ENCODE results near the gene HLA-G.
A peak's percentile ranks its signal among the peaks of the same experiment; 100 is the strongest.
"Not testable (repeated sequence)": the region's sequence is repeated elsewhere in the genome, so short reads cannot be mapped to it uniquely, and the experiment has no call there.

The HLA-G gene

DNA sequence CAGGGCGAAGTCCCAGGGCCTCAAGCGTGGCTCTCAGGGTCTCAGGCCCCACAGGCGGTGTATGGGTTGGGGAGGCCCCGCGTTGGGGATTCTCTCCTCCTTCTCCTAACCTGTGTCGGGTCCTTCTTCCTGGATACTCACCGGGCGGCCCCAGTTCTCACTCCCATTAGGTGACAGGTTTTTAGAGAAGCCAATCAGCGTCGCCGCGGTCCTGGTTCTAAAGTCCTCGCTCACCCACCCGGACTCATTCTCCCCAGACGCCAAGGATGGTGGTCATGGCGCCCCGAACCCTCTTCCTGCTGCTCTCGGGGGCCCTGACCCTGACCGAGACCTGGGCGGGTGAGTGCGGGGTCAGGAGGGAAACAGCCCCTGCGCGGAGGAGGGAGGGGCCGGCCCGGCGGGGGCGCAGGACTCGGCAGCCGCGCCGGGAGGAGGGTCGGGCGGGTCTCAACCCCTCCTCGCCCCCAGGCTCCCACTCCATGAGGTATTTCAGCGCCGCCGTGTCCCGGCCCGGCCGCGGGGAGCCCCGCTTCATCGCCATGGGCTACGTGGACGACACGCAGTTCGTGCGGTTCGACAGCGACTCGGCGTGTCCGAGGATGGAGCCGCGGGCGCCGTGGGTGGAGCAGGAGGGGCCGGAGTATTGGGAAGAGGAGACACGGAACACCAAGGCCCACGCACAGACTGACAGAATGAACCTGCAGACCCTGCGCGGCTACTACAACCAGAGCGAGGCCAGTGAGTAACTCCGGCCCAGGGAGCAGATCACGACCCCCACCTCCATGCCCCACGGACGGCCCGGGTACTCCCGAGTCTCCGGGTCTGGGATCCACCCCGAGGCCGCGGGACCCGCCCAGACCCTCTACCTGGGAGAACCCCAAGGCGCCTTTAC, at the start of gene HLA-G:
Gene HLA-G (plus strand): TSS at position 247 of the 892 bp plus-strand sequence. CDS start 20 bp downstream, at position 267.
- DNase-seq, result no peak

DNA sequence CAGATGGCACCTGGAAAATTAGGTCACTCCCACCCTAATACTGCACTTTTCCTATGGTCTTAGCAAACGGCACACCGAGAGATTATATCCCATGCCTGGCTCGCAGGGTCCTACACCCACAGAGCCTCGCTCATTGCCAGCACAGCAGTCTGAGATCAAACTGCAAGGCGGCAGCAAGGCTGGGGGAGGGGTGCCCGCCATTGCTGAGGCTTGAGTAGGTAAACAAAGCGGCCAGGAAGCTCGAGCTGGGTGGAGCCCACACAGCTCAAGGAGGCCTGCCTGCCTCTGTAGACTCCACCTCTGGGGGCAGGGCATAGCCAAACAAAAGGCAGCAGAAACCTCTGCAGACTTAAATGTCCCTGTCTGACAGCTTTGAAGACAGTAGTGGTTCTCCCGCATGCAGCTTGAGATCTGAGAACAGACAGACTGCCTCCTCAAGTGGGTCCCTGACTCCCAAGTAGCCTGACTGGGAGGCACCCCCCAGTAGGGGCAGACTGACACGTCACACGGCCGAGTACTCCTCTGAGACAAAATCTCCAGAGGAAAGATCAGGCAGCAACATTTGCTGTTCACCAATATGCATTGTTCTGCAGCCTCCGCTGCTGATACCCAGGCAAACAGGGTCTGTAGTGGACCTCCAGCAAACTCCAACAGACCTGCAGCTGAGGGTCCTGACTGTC, 47.5 kb upstream of the HLA-G start:
- DNase-seq, result not testable (repeated sequence)

DNA sequence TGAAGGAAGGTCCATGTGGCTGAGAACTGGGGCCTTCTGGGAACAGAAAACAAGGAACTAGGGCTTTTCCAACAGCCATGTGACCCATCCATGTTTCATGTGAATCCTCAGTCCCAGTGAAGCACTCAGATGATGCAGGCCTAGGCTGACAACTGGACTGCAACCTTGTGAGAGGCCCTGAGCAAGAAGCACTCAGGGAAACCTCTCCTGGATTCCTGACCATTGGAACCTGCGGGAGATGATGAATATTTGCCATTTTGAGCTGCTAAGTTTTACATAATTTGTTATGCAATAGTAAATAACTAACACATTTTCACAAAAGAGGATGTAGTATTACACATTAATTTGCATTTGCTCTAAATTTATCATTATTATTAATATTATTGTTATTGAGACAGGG, 38.4 kb upstream of the HLA-G start:
- DNase-seq, result no peak

DNA sequence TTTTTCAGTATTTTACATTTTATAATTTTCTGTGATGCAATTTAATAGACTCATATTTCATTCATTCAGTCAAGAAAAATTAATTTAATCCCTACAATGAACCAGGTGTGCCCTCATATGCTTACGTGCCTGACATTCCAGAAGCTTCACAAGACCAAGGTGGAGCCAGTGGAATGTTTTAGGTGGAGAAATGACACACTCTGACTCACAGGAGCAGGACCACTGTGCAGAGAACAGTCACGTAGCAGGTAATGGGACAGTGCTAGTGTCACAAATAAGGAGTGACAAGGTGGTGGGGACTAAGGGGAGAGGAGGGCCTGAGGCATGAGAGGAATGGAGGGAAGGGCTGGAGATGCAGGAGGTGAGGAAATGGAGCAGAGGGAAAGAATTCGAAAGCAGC, 37.0 kb upstream of the HLA-G start:
- no peak for DNase-seq

DNA sequence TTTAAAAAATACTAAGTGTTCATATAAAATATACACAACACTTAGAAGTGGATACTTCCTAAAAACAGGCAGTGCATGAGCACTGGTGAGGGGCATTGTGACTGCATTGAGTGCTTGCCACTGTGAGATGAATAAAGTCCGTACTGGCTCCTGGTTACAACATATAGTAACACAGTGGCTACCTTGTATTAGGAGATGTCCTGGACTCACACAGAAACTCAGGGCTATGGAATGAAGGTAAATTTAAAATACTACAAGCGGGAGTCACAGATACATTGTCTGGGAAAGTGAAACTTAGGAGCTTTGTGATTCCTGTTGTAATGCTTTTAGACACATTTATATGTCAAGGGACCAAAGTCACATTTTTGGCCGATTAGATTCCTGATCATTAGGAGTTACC, 36.5 kb upstream of the HLA-G start:
- DNase-seq, result no peak

DNA sequence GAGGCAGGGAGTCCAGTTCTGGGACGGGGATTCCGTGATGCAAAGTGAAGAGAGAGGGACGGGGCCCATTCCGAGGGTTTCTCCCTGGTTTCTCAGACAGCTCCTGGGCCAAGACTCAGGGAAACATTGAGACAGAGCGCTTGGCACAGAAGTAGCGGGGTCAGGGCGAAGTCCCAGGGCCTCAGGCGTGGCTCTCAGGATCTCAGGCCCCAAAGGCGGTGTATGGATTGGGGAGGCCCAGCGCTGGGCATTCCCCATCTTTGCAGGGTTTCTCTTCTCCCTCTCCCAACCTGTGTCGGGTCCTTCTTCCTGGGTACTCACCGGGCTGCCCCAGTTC, 35.9 kb upstream of the HLA-G start:
- no peak for DNase-seq

DNA sequence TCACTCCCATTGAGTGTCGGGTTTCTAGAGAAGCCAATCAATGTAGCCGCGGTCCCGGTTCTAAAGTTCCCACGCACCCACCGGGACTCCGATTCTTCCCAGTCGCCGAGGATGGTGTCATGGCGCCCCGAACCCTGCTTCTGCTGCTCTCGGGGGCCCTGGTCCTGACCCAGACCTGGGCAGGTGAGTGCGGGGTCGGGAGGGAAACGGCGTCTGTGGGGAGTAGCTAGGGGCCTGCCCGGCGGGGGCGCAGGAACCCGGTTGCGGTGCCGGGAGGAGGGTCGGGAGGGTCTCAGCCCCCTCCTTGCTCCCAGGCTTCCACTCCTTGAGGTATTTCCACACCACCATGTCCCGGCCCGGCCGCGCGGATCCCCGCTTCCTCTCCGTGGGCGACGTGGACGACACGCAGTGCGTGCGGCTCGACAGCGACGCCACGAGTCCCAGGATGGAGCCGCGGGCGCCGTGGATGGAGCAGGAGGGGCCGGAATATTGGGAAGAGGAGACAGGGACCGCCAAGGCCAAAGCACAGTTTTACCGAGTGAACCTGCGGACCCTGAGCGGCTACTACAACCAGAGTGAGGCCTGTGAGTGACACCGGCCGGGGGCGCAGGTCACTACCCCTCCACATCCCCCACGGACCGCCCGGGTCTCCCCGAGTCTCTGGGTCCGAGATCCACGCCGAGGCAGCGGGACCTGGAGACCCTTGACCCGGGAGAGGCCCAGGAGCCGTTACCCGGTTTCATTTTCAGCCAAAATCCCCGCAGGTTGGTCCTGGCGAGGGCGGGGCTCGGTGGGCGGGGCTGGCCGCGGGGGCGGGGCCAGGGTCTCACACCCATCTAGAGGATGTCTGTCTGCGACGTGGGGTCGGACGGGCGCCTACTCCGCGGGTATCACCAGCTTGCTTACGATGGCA, 35.2 kb upstream of the HLA-G start:
- peak; percentile 87 for DNase-seq

DNA sequence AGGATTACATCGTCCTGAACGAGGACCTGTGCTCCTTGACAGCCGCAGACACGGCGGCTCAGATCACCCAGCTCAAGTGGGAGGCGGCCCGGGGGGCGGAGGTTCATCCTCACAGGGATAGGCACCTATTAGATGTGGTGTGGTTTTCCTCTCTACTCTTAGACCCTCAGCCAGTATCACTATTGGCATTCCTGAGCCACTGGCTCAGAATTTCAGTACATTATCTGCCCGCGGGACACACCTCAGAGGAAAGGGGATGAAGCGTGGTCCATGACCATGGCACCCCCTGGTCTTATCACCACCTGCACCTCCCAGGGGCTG, 34.6 kb upstream of the HLA-G start:
- DNase-seq, result no peak

DNA sequence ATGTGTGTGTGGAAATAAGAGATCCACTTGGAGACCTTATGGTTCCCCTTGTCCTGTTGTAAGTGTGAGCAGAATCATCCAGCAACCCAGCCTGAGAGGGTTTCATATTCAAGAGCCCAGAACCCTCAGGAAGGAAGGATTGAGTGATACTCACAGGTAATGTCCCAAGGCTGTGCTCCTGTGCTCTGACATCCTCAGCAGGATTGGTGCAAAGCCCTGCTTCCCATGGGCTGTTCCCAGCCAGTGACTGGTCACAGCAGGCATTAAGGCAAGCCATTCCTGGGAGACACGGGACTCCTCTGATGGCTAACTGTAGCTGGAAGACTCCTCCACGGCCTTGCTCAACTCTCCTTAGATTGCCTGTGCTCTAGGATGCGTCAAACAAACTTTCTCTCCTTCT, 33.8 kb upstream of the HLA-G start:
- no peak for DNase-seq

DNA sequence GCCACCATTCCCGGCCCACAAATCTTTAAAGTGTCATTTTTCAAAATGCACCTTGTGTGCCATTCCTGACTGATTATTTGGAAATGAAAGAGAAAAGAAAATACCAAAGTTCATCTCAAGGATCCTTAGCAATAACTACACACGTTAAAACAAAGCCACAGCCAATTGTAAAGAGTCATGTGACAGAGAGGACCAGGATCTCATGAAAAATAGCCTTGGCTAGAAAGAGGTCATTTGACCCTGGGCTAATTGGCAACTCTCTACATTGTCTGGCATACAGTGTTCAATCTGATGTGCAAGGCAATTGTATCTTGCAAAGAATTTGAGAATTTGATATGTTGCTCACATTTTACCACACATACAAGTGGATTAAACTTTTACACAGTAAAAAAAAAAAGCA, 31.6 kb upstream of the HLA-G start:
- DNase-seq, result no peak

DNA sequence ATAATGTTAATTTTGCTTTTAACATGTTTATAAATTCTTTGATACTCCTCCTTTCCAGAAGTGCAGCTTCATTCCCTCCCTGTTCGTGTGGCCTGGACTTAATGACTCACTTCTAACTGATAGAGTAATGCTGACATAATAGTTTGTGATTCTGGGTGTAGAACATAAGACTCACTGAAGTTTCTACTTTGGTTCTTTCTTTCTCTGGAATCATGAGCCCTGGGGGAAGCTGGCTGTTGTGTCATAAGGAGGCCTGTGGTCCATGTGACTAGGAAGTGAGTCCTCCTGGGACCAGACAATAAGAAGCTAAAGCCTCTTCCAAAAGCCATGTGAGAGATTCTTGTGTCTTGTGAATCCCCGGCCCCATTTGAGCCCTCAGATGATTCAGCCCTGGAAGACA, 30.5 kb upstream of the HLA-G start:
- DNase-seq, result no peak

DNA sequence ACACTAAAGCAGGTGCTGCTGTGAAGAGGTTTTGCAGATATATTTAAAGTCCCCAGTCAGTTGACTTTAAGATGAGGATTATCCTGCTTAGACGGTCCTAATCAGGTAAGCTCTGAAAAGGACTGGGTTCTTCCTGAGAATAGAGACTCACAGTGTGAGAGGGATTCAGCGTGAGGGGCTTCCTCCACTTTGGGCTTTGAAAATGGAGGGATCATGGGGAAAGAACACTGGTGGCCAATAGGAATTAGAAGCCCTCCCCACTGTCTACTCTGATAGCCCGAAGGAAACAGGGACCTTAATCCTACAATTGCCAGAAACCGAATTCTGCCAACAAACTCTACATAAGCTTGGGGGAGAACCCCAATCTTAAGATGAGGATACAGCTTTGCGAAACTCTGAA, 29.7 kb upstream of the HLA-G start:
- DNase-seq, result no peak

DNA sequence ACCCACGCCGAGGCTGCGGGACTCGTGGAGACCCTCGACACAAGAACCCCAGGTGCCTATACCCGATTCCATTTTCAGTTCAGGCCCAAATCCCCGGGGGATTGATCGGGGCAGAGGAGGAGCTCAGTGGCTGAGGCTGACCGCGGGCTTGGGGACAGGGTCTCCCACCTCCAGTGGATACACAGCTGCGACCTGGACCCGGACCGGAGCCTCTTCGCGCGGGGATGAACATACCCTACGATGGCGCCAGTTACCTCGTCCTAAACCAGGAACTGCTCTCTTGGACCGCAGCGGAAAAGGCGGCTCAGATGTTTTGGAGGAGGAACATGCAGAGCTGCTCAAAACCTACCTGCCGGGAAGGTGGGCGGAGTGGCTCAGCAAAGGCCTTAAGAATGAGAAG, 27.4 kb upstream of the HLA-G start:
- no peak for DNase-seq

DNA sequence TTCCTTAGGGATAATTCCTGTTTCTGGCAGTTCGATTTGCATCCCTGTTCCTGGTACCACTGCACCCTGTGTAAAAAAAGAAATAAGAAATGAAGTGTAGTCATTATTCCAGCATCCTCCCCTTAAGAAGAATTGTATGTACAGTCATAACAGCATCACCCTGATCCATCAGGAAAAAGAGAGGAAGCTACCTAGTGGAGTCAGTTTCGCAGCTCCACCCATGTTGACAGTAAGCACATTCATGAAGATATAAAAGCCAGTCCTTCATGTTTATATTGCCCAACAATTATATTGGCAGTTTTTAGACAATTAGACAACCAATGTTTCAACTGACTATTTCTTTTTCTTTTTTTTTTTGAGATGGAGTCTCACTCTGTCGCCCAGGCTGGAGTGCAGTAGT, 21.2 kb upstream of the HLA-G start:
- no peak for DNase-seq

DNA sequence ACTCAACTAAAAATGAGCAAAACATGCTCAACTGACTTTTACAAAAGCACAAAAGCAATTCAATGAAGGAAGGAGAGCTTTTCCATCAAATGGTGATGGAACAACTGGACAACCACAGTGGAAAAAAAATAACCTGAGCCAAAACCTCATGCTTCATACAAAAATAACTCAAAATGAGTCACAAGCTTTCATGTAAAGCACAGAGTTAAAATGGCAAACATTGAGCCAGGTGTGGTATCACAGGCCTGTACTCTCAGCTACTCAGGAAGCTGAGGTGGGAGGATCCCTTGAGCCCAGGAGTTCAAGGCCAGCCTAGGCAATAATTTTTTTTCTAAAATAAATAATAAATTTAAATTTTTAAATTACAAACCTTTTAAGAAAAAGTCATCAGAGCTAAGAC, 18.4 kb upstream of the HLA-G start:
- no peak for DNase-seq

DNA sequence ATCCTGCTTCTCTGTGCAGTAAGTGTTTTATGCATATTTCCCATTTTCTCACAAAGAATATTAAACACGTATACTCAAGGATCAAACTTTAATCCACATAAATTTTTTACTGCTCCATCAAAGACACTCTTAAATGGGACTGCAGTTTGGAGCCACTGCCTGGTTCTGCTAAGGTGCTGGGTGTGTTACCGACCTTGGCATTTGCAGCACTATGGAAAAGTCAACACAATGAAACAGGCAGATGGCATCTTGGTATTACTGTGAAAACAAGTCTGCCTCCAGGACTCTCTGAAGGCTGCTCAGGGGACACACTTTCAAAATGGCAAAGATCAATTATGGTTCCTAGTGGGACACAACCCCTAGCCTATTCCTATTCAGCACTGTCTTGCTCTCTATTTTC, 17.3 kb upstream of the HLA-G start:
- no peak for DNase-seq

DNA sequence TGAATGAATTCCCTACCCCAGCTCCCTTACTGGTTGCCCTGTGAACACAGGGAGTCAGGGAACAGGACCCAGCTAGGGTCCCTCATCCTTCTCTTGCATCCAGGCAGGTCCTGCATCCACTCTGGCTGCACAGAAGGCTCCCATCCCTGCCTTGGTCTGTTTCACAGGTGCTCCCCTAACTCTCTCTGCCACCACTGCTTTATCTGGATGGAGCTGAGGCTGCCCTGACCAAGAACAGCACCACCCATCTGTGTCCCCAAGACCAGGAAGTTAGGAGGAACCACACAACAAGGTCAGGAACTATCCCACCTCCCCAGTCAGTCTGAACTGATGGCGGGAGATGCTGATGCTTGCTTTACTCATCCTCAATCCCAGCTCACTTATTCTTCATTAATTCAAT, 16.2 kb upstream of the HLA-G start:
- DNase-seq, result no peak

DNA sequence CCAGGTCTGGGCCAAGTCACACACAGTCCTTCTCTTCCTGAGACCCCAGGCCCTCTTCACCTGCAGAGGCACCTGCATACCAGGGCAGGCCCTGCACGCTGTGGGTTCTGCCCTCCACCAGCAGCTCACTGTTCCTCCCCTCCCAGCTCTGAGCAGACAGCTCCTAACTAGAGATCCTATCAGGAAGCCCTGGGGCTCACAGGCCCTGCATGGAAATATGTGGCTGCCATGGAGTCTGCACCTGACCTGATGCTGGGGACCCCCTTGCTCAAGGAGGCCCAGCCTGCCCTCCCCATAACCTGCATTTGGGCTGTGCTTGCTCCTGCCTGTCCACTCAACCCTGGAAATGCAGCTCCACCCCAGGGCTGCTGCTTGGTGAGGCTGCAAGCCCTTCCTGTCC, 14.6 kb upstream of the HLA-G start:
- DNase-seq, result no peak

DNA sequence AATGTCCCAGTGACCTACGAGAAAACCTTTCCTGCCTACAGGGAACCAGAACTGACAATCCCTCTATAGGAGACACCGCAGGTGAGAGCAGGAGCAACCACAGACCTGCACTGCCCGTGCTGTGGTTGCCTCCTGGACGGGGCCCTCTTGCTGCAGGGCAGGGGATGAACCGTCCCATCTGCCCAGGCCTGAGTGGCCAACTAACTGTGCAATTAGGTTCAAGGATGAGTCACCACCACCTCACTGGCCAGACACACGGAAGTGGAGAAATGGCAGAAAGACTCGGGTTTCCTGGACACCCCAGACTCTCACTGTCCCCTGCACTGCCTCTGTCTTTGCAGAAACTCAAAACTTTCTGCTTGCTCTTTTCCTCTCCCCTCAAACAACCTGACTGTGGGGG, 13.8 kb upstream of the HLA-G start:
- DNase-seq, result no peak

DNA sequence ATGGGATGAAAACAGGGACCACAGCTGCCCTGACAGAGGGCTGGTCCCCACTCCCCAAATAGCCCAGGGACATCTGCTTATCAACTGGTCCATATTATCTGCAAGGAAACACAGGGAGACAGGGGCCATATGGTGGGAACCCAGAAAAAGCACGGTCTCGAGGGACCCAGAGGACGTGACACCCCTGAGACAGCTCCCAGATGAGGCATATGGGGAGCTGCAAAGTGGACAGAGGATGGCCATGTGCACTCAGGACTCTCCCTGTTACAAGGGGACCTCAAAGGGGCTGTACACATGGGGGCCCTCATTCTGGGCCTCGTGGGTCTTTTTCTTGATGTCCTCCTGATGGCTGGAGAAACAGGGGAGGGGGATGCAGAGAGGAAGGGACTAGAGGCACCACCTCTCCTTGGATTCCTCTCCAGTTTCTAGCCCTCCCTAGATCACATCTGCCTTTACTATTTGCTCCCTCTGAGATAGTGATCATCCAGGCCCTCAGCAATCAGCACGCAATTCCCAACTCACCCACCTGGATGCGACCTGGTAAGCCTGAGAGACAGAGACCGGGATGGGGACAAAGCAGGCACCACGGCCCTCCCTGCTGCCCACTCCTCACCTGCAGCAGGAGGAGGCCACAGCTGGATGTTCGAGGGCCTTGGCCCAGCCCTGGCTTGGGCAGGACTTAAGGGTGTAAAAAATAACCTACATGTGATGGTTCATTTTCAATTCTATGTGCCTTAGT, 13.1 kb upstream of the HLA-G start:
- no peak for DNase-seq

DNA sequence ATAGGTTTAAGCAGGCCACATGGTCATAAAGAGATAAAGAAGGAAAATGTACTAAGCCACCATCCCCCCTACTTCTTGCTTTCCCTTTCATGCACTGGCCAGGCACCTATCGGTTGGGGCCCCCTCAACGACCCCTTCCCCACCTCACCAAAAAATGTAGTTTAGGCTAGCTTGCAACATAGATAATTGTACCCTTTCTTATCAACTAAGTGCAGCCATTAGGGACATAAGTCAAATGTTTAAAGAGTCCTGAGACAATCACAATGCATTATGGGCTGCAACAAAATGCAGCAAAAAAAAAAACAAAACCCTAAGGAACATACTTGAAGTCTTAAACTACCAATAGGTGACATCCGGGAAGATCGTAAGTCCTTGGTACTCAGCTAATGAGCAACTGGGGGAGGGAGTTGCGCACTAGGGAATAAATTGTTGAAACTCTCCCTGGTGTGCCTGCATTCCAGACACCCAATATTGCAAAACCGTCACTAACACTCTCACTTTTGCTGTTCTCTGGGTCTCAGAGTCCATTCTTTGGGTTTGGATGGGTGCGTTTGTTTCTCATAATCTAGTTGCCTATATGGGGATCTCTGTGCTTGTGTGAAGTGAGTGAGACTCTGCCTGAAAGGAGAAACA, 12.4 kb upstream of the HLA-G start:
- DNase-seq, result no peak

DNA sequence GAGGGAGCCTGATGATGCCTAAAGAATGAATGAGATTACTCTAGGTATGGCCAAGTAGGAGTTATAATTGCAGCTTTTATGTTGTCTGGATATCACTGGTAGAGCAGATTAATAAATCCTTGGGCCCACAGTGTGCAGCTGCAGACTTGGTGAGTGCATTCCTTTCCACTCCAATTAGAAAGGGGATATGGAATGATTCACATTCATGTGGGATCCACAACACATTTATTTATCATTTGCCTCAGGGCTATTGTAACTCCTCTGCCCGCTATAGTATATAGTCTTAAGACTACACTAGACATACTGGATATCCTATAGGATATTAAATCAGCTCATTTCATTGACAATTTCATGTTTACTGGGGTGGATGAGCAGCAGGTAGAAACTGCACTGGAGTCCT, 11.6 kb upstream of the HLA-G start:
- DNase-seq, result no peak

DNA sequence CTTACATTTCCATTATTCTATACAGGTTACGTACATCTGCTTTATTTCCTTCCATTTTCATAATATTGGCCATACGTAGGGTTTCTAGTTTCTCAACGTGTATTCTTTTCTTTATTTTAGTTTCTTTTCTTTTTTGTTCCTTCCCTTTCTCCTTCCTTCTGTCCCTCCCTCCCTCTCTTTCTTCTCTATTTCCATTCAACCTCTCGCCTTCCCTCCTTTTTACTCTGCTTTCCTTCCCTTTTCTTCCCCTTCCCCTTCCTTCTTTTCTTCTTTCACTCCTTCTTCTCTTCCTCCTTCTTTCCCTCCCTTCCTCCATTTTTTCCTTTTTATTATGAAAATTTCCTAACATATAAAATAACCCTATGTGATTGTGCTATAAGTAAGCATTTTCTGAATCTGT, 8.7 kb upstream of the HLA-G start:
- DNase-seq, result no peak

Measured in CD4-positive, alpha-beta T cell treated with Interleukin-17A for 1 hour (primary cell).